WTC11 (cell line): ENCODE measurements around the gene COPZ1.
"Not testable (repeated sequence)": the region's sequence is repeated elsewhere in the genome, so short reads cannot be mapped to it uniquely, and the experiment has no call there.

Experiments
- SP1 ChIP-seq: sonication (generic); formaldehyde crosslinking; conservative IDR thresholded peaks from 2 replicates; pipeline ENCODE4 v1.8.1; 2022; ENCODE audit warnings: missing genetic modification reagents
- ZBTB21 ChIP-seq: sonication (generic); formaldehyde crosslinking; IDR thresholded peaks from 2 replicates; pipeline ENCODE4 v1.8.1; 2023; ENCODE audit warnings: mild to moderate bottlenecking, missing genetic modification reagents, borderline replicate concordance
- ZNF219 ChIP-seq: sonication (generic); formaldehyde crosslinking; IDR thresholded peaks from 2 replicates; pipeline ENCODE4 v1.8.0; 2023; ENCODE audit warnings: missing genetic modification reagents, mild to moderate bottlenecking, borderline replicate concordance
- TF ChIP-seq, protein P1 (sequence below): fragments of 200-600 bp; IDR thresholded peaks from 2 replicates; pipeline ENCODE4 v1.8.0; 2022; ENCODE audit warnings: antibody characterized with exemption

DNA sequence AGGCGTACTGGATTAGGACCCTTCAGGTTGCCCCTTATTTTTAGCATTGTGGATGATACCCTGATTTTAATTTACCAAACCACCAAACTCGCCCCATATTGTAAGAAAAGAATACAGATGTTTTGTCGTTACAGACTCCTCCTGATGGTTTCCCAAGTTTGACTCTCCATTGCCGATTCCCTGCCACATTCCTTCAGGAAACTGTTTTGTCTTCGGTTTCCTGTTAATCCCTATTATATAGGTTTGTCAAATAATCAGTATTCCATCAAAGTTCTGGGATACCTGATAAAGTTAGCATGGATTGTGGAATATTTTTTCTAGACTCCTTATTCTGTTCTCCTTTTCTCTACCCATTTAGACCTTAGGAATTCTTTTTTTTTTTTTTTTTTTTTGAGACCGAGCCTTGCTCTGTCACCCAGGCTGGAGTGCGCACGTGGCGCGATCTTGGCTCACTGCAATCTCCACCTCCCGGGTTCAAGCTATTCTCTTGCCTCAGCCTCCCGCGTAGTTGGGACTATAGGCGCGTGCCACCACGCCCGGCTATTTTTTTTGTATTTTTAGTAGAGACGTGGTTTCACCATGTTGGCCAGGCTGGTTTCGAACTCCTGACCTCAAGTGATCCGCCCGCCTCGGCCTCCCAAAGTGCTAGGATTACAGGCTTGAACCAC lies 645 bp downstream of the COPZ1 start:
- TF ChIP-seq, protein P1, sequence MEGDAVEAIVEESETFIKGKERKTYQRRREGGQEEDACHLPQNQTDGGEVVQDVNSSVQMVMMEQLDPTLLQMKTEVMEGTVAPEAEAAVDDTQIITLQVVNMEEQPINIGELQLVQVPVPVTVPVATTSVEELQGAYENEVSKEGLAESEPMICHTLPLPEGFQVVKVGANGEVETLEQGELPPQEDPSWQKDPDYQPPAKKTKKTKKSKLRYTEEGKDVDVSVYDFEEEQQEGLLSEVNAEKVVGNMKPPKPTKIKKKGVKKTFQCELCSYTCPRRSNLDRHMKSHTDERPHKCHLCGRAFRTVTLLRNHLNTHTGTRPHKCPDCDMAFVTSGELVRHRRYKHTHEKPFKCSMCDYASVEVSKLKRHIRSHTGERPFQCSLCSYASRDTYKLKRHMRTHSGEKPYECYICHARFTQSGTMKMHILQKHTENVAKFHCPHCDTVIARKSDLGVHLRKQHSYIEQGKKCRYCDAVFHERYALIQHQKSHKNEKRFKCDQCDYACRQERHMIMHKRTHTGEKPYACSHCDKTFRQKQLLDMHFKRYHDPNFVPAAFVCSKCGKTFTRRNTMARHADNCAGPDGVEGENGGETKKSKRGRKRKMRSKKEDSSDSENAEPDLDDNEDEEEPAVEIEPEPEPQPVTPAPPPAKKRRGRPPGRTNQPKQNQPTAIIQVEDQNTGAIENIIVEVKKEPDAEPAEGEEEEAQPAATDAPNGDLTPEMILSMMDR, result not testable (repeated sequence)
- not testable (repeated sequence) for TF ChIP-seq SP1 (CRISPR knock-in tag); ZNF219 (CRISPR knock-in tag); ZBTB21
